Measurements from ENCODE around the gene TRMT112. TPM values are rescaled to one million over a fixed set of nuclear protein-coding genes. Genes with fewer than 3 reads are reported as not detected.

TRMT112 gene
- total and polyA plus RNA-seq, 2 of the 4 experiments (the other 2 are of a cell fraction) = 173 to 202 TPM

DNA sequence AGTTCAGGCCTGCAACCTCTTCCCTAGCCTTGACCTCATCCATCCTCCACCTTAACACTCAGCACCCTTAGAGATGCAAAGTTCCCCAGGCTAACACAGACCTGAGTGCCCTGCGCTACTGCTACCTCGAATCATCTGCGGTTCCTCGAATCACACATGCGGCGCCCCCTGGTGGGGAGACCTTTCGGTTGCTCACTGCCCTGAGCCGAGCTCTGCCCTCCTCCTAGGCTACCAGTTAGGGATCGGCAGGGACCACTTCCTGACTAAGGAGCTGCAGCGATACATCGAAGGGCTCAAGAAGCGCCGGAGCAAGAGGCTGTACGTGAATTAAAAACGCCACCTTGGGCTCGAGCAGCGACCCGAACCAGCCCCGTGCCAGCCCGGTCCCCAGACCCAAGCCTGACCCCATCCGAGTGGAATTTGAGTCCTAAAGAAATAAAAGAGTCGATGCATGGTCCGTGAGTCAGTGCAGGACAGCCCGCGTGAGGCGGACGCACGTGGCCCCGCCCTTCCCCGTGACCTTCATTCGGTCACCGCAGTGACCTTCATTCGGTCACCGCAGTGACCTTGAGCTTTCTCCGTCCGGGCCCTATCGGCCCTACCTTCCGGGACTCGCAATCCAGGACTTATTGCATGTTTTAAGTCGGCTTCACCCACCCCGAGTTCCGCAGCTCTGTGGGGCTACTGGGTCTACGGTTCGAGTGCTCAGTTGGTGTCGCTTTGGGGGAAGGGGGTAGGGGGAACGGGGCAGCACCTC lies 12.9 kb downstream of the TRMT112 start:
- Histone ChIP-seq H4K5ac (ENCODE audit: low read depth, low read length) (no peak overlapping the region), H3K4me2 (ENCODE audit: low read depth, low read length) (peak overlapping the region; percentile 84), H3K4me3 (ENCODE audit: insufficient read depth, low read depth, low read length) (peak overlapping the region; percentile 53), H2BK15ac (ENCODE audit: low read depth, low read length) (no peak overlapping the region), H3K36me3 (ENCODE audit: control insufficient read depth, insufficient read depth, low read length) (no peaks in the 10 kb centered on the region), H2BK20ac (ENCODE audit: low read depth, low read length) (no peak overlapping the region), H3K4ac (ENCODE audit: low read depth, low read length) (peak overlapping the region; percentile 56), H4K8ac (ENCODE audit: low read depth in 2 of 2, low read length in 2 of 2) (peak overlapping the region in 1 of 2 experiments; percentile 60; a peak in 2 of 4 replicates), H3K27me3 (ENCODE audit: control insufficient read depth, insufficient read depth, low read length) (peaks cover 14% of the 10 kb centered on the region), H3K23ac (ENCODE audit: low read depth, low read length) (peak overlapping the region; percentile 60; the same call in 1 of the 2 replicates), H3K56ac (ENCODE audit: extremely low read depth, insufficient read depth, low read length) (peak overlapping the region; percentile 32; the same call in 1 of the 2 replicates), H3K79me1 (ENCODE audit: low read depth in 1 of 2, low read length in 2 of 2) (peaks cover 14 to 22% of the 10 kb centered on the region in 2 experiments; a peak in 3 of 4 replicates), H3K4me1 (ENCODE audit: control insufficient read depth, insufficient read depth, low read length) (peaks cover 12% of the 10 kb centered on the region), H3K9ac (ENCODE audit: low read depth, low read length) (peak overlapping the region; percentile 24), H3K14ac (replicated peaks; ENCODE audit: low read depth, low read length) (peak overlapping the region; percentile 38; the same call in 1 of the 2 replicates), H4K91ac (ENCODE audit: insufficient read depth, low read depth, low read length) (peak overlapping the region; percentile 30; the same call in 1 of the 2 replicates), H2BK5ac (ENCODE audit: low read depth, low read length, poor library complexity, severe bottlenecking) (peak overlapping the region; percentile 29), H3K9me3 (ENCODE audit: control insufficient read depth, insufficient read depth, low read length) (no peaks in the 10 kb centered on the region), H4K20me1 (ENCODE audit: insufficient read depth, low read length) (peaks cover 11% of the 10 kb centered on the region), H2BK120ac (ENCODE audit: low read depth, low read length) (no peak overlapping the region), H2AFZ (replicated peaks; ENCODE audit: low read length, poor library complexity) (peak overlapping the region; percentile 94), H2AK5ac (ENCODE audit: low read depth, low read length) (peak overlapping the region; percentile 67; the same call in 1 of the 2 replicates), H3K9me1 (ENCODE audit: insufficient read depth, low read length) (no peaks in the 10 kb centered on the region), H2AK9ac (replicated peaks; ENCODE audit: low read depth, low read length, poor library complexity) (peak overlapping the region; percentile 92), H3K27ac (ENCODE audit: insufficient read depth, low read length) (peak overlapping the region; percentile 38), H3K18ac (ENCODE audit: low read depth, low read length) (no peak overlapping the region)
- CTCF ChIA-PET = interaction anchor here (0.9 to 1.8 kb wide), 8 partner anchors 20 to 100 kb away, joined by 3 to 13 read pairs (median 4); partner anchors contain the start of gene BAD
- intact Hi-C loops (cut with micrococcal nuclease) (loop anchor here (1.0 to 10.0 kb wide), 4 partner anchors 27 to 300 kb away; partner anchors contain the start of gene DNAJC4), dilution Hi-C loops (cut with HindIII; ENCODE audit: low sequenced_read_pairs, unreplicated experiment) (no loop called here), in situ Hi-C loops (cut with MboI; ENCODE audit: low sequenced_read_pairs) (loop anchor here (5.0 kb wide), 1 partner anchor 102 kb away; no protein-coding TSS in a partner anchor)
- DNase-seq = peak; percentile 85
- POLR2A ChIA-PET (ENCODE audit: unreplicated experiment) = interaction anchor here (1.6 kb wide), 1 partner anchor 13 kb away, joined by 4 read pairs; the partner anchor contains the start of genes PRDX5 and TRMT112
- BruUV-seq (replicated peaks) = no TSS peak
- WGBS, 2 experiments (ENCODE audit: extremely low coverage in 2 of 2, insufficient read length in 1 of 2) = 1% methylated on average over 19 of the region's 46 CpGs; no CpG with 5 or more reads in 1 of the 2 experiments
- ATAC-seq (ENCODE audit: low read depth) = peak; percentile 33
- no peak for TF ChIP-seq NFE2L2 (IDR thresholded peaks at IDR 0.05; ENCODE audit: low read depth, low read length)
- no peak for TF ChIP-seq ELK1 (IDR thresholded peaks at IDR 0.05; ENCODE audit: borderline replicate concordance, low read depth, low read length)
- TF ChIP-seq CHD1 (IDR thresholded peaks at IDR 0.05; ENCODE audit: low read depth, low read length) = no peak
- TF ChIP-seq CEBPB (IDR thresholded peaks at IDR 0.05; ENCODE audit: low read depth, low read length) = no peak
- peak; percentile 61 for TF ChIP-seq RAD21 (IDR thresholded peaks at IDR 0.05; ENCODE audit: low read length)
- no peak for TF ChIP-seq FOS (IDR thresholded peaks at IDR 0.05; ENCODE audit: low read depth, low read length)
- TF ChIP-seq MXI1 (IDR thresholded peaks at IDR 0.05; ENCODE audit: borderline replicate concordance, low read depth, low read length) = peak; percentile 54; the same call in 1 of the 2 replicates
- no peak for TF ChIP-seq POLR2A (IDR thresholded peaks at IDR 0.05; ENCODE audit: low read depth, low read length)
- TF ChIP-seq USF2 (IDR thresholded peaks at IDR 0.05; ENCODE audit: low read depth, low read length) = peak; percentile 70
- TF ChIP-seq SMC3 (IDR thresholded peaks at IDR 0.05; ENCODE audit: low read depth, low read length) = peak; percentile 66
- TF ChIP-seq BHLHE40 (IDR thresholded peaks at IDR 0.05; ENCODE audit: low read depth, low read length) = peak; percentile 88
- TF ChIP-seq RFX5 (IDR thresholded peaks at IDR 0.05; ENCODE audit: low read depth, low read length) = no peak
- TF ChIP-seq MAFK (IDR thresholded peaks at IDR 0.05; ENCODE audit: low read depth, low read length) = no peak
- peak; percentile 30; the same call in 1 of the 2 replicates for TF ChIP-seq MAZ (IDR thresholded peaks at IDR 0.05; ENCODE audit: borderline replicate concordance, low read depth, low read length)

Data from IMR-90 (cell line).